Activated CD4-positive, alpha-beta T cell treated with anti-CD3 and anti-CD28 coated beads, Interleukin-2, Interleukin-4, amounts not matched to agents 100 ng/mL and 50 ng/mL, durations not matched to agents 16 hours and 8 hours (primary cell): ENCODE results near the gene PAK3.

Experiments
- DNase-seq: peaks from one replicate; pipeline ENCODE4 v3.0.0-alpha.2; 2020; ENCODE audit warnings: low spot score

PAK3 gene

DNA sequence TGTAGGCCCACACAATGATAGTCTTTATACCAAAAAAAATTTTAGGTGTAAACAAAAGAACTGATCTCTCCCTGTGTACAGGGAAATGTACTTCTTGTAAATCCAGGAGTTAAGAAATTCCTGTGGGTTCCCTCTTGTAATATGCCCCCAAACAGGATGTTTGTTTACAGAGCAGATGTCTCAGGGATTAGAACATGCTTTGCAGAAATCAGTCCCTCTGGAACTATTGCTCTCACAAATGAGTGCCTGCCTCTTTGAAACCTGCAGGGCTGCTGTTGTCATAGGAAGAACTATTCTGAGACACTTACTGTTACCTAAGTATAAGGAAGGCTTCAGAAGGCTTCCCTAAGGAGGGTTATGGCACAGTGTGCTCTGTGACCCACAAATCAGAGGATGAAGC, 35.6 kb downstream of the PAK3 start:
- DNase-seq: no peak

DNA sequence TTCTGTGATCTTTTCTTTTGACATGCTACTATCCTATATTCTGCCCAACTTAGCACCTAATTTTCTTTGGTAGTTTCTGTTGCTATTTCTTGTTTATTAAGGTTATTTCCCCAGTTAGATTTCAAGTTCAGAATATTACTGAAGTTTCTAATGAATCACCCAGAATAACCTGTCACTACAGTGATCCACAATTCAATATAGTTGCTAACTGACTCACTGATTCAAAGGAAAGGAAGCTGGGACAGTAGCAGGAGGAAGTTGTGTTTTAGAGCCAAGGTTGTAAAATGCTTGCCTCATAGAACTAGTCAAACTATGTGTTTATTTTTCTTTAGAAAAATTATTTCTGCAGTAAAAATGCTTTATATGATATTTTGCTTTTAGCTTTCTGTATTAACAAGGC, 37.4 kb downstream of the PAK3 start:
- peak; percentile 13 for DNase-seq

- no peak for DNase-seq
These were observed 49.9 kb downstream of the PAK3 start for GRCh38 chrX:111145878-111146277.

DNA sequence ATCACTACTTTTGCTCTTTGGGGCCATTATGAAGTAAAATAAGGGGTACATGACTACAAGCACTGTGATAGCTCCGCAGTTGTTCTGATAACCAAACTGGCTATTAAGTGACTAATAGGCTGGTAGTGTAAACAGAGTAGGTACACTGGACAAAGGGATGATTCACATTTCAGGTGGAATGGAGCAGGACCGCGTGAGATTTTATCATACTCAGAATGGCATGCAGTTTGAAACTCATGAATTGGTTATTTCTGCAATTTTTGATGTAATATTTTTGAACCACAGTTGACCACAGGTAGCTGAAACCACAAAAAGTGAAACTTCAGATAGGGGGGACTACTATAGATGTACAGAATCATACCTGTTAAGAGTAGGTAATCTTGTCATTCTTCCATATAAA, 55.8 kb downstream of the PAK3 start:
- no peak for DNase-seq

DNA sequence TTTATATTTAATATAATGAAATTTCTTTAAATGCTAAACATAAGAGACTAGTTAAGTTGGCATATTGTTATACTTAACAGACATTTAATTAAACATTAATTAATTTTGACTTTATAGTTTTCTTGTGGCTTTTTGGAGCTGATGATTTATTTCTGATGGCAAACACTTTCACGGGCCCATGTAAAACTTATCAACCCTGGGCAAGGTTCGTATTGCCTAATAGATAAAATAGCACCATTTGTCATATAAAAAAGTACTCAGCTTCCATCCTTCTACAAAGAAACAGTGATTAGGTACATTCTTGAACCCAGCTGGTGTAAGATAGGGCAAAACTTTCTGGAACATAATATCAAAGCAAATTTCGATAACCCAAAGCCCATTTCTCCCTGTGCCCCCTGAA, 63.2 kb downstream of the PAK3 start:
- DNase-seq: no peak

GRCh38 chrX:111164728-111165127, 68.7 kb downstream of the PAK3 start:
- no peak for DNase-seq

DNA sequence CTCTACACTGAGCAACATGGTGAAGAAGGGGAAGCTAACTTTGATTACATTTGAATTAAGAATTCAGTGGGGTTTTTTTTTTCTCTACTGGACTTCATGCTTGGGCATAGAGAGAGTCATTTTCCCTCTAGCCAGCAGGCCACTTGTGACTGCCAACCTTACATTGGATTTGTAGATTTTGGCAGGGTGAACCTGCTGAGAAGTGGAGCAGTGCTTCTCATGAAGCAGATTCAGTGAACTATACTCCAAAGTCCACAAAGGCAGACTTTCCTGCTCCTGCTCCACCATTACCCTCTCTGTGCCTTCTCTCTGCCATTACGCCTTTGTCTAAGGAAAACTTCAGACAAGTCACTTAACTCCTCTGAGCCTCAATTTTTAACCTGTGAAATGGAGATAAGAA, 69.9 kb downstream of the PAK3 start:
- DNase-seq: no peak

DNA sequence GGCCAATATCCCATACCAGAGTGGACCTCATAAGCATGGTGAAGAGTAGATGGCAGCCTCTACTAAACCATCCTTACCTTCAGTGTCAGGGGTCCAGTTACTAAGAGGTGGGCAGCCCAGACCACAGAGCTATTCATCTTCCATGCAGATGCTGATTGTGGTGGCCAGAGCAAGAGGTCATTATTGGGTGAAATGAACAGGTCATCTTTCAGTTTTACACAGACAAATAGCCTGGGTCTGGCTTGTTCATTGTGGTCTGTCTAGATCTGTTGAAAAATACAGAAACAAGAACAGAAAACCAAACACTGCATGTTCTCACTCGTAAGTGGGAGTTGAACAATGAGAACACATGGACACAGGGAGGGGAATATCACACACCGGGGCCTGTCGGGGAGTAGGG, 71.3 kb downstream of the PAK3 start:
- no peak for DNase-seq

- peak; percentile 9 for DNase-seq
These were observed 72.3 kb downstream of the PAK3 start for GRCh38 chrX:111168314-111168713.

DNA sequence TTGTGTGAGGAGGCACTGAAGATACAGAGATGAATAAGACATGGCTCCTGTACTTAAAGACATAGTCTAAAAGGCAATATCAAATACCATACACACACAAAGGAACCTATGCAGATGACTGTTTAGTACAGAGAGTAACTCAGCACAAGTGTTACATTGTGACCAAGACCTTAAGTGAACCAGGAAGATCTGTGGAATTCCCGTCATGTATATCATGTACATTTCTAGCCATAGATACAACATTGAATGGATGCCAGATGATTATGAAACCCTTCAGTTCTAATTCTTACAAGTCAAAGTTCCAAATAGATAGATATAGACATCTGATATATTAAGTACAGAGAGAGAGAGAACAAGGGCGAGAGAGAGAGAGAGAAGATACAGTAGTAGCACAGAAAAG, 73.2 kb downstream of the PAK3 start:
- no peak for DNase-seq

DNA sequence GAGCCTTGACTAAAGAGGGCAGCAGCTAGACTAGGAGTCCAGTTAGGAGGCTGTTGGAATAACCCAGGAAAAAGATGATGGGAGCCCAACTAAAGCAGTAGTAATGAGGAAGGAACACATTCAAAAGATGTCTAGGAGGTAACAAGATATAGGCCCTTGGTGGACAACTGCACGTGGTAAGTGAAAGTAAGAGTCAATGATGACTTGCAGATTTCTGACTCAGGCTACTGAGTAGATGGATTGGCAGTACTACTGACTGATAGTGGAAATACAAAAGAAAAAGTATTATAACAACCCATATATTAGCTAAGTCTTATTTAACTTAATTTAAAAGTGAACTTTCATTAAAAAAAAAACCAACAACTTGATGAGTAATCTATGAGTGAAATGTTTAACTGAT, 74.0 kb downstream of the PAK3 start:
- DNase-seq: peak; percentile 15

GRCh38 chrX:111180750-111181240, 84.8 kb downstream of the PAK3 start:
- DNase-seq: no peak

DNA sequence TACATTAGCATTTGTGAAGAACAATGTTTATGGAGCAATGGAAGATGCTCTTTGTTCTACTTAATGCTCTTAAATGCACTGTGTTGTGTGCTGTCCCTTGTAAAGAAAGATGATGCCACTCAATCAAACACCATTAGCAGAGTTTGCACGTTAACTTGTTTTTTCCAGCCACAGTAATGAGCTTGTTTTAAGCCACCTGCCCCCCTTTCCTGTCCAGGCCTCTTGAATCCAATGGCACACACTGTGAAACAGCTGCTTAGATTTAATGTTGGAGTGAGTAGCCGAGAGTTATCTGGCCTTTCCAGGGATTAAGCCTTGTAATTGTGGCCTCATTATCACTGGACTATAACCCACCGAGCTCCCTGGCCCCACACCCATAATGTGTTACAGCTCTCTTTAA, 86.0 kb downstream of the PAK3 start:
- no peak for DNase-seq

DNA sequence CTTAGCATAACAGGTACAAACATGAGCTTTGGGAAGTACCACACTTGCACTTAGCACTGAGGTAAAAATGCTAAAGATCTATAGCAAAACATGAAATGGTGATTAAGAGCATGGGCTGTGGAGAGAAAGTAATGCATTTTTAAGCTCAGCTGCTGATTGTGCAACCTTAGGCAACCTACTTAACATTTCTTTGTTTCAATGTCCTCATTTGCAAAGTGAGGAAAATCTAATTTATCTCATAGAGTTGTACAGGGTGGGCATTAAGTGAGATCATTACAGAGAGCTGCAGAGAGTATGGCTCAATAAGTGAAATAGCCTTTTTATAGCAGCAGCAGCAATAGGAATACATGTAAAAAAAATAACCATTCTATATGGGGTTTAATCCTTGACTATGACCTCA, 87.0 kb downstream of the PAK3 start:
- no peak for DNase-seq

DNA sequence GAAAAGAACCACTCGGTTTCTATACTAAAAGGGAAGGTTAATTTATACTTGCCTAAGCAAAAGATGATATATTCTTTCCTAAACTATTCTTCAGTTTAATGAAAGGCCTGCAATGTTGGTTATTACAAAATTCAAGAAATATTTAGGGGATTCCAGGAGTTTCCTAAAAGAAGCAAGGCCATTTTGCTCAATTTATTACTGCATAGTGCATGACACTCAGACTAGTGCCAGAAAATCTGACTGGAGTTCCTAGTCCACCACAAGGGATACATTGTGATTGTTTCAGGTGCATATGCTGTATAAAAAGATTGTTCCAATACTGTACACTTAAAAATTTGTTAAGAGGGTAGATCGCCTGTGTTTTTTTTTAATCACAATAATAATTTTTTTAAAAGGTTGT, 95.6 kb downstream of the PAK3 start:
- DNase-seq: no peak

DNA sequence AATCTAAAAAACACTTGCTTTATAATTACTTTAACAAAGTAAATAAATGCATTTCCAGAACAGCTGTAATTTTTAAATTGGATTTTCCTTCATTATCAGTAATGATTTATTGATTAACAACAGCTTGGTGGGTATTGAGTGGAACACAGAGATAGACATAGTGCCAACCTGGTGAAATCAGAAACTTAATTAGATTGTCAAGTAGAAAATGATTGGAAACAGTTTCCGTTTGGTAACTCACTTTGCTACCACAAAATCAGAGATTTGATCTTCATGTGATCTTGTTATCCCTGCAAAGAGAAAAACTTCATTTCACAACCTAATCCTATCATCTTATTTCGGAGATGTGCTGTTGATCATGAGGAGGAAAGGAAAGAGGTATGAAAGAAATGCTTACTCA, 103.5 kb downstream of the PAK3 start:
- DNase-seq: no peak

DNA sequence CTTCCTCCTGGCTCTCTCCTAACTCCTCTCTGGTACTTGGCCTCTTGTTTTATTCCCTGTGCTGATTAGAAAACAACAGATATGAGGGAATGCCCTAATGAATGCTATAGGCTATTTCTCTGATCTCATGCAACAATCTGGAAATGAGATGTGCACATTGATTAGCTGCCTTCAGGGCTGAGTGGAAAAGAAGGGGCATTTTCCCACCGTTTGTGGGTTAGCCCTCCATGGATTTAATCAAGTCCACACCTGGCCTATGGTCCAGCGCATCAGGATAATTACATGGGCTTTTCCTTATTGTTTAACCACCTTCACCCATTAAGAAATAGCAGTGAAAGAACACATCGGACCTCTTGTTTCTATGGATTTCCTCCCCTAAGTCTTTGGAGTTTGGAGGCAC, 104.3 kb downstream of the PAK3 start:
- DNase-seq: no peak

- no peak for DNase-seq
These were observed 111.9 kb downstream of the PAK3 start for GRCh38 chrX:111207851-111208250.

DNA sequence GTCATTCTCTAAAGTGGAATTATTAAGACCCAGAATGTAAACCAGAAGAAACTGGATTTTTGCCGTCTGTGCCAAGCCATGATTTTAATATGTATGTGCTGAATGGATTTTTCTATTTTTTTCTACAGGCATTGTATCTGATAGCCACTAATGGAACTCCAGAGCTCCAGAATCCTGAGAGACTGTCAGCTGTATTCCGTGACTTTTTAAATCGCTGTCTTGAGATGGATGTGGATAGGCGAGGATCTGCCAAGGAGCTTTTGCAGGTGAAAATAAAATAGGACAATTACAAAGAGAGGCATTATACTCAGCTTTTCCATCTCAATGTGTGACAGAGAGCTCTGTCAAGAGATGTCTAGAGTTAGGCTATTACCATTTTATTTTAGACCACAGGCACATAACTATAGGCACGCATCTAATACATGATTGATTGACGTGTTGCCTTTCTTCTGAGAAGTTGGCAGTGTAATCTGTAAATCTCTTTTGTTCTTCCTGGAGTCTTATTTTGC, 120.4 kb downstream of the PAK3 start:
- no peak for DNase-seq

DNA sequence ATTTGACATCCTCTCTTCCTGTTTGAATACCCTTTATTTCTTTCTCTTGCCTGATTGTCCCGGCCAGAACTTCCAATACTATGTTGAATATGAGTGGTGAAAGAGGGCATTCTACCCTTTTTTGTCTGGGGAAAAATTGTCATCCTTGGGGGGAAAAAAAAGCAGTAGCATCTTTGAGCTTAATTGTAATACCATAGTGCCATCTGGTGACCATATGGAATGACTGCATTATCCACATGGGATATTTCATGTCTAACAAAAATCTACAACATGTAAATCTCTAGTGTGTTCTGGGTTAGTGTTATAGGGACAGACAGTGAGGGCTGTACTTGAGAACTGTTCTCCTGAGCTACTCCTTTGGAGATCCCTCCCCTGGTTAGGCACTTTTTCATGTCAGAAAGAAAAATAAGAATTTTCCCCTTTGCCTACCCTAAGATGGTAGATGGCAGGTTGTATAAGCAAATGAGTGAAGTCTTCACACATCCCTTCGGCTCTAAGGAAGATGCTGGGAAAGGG, 148.3 kb downstream of the PAK3 start:
- peak; percentile 19 for DNase-seq

GRCh38 chrX:111254896-111255693, 159.1 kb downstream of the PAK3 start:
- DNase-seq: no peak

DNA sequence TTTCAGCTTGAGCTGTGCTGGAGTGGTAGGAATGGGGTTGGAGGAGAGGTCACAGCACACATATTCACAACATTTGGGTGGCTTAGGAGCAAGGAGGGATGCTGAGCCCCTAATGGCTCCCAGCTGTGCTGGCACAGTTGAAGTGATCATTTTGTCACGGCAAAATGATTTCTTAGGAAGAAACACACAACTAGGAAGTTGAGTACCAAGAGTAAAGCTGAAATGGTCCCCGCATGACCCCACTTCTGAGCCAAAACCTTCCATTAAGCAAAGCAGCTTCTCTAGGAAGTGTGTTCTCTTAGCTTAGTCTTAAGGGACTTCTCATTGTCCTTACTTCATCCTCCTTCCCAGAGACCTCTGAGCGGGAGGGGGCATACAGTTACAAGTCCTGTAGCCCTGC, 161.7 kb downstream of the PAK3 start:
- no peak for DNase-seq

- DNase-seq: no peak
These were observed 163.6 kb downstream of the PAK3 start for GRCh38 chrX:111259559-111259958.

DNA sequence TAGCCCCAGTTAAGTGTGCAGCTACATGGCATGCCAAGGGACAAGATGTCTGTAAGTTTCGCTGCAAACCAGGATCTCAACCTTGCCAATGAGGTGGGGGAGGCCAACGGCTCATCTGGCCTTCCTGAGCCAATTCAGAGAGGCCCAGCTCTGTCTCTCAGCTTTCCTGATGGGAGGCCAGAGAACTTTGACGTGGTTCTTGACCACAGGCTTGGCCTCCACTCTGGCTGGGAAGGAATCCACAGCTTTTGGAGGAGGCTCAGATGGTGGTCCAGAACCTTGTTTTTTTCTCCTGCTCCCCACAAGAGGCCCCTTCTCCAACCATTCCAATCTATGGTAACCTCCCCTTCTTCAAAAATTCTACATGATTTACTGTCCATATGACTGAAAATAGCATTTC, 164.5 kb downstream of the PAK3 start:
- no peak for DNase-seq
